HG03432 (cell line): ENCODE measurements around the gene FARSB.
A peak's percentile ranks its signal among the peaks of the same experiment; 100 is the strongest.

Experiments used
- ATAC-seq: cut with Tn5 transposase; IDR thresholded peaks from one replicate; pipeline ENCODE4 v1.9.1; 2021; ENCODE audit warnings: mild to moderate bottlenecking, moderate library complexity; ENCODE audit not compliant: unreplicated experiment

Gene FARSB

DNA sequence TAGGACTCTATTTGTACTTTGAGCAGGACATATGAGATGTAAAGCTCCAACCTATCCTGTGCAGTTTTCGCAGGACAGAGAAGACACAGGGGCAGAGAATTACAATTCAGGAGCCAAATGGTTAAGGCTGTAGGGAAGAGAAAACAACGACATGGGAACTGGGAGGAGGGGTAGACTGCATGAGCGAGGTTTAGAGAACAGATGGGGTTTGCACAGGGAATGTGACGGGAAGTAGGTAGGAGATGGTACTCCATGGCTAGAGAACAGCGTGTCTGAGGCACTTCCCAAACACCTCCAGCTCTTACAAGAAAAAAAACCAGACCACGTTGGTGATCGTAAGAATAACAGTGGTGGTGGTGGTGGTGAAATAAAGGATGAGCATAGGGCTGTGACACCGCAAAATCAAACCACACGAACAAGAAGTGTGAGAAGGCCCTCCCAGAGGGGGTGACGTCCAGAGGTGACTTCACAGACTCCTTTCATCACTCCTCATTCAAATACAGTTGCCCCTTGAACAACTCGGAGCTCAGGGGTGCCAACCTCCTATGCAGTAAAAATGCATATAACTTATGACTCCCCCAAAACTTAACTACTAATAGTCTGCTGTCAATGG is 92.7 kb downstream of the FARSB start:
- no peak for ATAC-seq

DNA sequence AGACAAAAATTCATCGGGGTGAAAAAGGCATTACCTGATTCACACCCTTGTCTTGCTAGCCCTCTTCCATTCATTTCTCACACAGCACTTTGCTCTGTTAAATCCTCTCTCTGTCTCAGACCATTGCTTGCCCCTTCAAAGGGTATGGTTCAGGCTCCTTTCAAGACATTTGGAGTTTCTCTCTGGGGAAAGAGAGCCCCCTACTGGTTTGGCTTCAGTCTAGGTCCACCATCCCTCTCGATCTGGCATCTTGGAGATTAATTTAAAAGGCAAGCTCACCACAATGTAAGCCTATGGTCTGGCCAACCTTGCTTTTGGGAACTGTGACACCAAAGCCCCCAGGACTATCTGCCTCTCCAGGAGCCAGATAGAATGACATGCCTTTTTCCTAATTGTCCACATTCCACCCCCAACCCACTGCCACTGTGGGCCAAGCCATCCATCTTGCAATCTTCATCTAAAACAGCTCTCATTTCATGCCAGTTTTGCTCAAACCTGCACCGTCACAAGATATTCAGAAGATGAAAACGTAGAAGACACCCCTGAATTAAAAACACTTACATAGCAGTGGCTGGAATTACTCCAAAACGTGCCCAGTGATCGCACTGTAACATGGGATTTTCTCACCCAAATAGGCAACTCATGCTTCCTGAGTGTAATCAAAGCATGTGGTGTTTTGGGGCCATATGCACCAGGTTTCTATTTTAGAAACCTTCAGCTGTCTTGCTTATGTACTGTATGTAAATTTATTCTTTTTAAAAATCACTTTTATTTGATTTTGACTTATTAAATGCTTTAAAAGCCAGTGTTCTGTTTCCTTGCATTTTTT is 93.9 kb downstream of the FARSB start:
- ATAC-seq, result peak; percentile 79

DNA sequence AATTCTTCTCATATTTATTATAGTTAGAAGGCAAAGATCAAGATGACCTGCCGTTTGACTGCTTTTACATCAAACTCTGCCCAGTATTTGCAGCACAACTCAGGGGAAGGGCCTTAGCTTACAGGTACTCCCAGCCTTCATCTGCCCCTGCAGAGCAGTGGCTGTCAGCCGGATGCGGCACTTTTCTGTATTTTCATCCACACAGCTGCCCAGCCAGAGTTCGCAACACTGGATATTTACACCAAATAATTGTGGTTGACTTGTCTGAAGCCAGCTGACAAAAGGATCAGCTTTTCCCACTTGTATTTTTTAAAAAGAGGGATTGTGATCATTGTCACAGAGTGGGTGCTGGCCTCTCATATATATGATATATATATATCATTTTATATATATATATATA is 94.7 kb downstream of the FARSB start:
- no peak for ATAC-seq

DNA sequence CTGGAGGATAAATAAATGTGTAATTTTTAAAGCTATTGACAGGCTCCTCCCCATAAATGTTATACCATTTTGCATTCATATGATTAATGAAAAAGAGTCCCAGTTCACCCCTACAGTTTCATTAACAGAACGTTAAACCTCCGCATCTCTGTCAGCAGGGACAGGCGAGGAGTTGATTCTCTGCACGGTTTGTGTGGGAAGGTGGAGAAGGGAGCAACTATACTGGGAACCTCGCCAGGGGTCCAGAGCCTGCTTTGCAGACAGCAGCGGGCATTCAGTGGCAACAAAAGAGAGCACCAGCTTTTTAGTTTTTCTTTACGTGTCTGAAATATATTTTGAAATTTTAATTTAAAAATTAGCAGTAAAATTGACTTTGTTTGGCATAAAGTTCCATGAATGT is 101.4 kb downstream of the FARSB start:
- ATAC-seq, result no peak

DNA sequence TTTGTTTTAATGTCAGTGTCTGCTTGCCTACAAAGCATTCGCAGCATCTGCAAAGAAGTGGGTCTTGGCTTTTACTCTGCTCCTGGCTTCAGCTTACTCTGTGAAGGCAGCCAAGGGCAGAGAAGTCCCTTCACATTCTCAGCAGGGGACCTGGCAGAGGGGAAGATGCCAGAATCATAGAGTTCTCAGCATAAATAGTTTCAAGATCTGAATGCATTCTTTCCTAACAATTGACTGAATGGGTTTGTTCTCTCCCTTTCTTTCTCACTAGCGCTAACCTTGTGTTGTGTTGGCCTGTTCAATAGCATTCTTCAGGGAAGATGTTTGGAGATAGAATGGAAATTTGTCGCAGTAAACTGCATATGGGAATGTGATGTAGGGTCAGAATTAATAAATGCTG is 106.9 kb downstream of the FARSB start:
- ATAC-seq, result no peak

DNA sequence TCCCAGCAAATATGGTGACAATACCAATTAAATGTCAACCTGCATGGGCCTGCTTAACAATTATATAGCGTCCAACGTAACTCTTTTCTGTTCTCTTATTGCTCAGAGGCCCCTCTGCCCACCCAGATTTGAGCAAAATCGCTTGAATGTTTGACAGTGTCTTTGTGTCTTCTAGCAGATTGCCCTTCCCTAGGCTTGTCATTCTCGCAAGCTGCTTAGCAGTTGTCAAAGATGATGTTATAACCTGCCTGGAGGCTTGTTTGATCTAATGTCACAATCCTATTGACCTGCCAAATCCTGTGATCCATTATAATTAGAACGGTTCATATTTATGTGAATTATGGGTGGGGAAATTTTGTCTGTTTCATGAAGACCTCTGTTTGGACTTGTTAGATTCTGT is 108.8 kb downstream of the FARSB start:
- ATAC-seq, result no peak

DNA sequence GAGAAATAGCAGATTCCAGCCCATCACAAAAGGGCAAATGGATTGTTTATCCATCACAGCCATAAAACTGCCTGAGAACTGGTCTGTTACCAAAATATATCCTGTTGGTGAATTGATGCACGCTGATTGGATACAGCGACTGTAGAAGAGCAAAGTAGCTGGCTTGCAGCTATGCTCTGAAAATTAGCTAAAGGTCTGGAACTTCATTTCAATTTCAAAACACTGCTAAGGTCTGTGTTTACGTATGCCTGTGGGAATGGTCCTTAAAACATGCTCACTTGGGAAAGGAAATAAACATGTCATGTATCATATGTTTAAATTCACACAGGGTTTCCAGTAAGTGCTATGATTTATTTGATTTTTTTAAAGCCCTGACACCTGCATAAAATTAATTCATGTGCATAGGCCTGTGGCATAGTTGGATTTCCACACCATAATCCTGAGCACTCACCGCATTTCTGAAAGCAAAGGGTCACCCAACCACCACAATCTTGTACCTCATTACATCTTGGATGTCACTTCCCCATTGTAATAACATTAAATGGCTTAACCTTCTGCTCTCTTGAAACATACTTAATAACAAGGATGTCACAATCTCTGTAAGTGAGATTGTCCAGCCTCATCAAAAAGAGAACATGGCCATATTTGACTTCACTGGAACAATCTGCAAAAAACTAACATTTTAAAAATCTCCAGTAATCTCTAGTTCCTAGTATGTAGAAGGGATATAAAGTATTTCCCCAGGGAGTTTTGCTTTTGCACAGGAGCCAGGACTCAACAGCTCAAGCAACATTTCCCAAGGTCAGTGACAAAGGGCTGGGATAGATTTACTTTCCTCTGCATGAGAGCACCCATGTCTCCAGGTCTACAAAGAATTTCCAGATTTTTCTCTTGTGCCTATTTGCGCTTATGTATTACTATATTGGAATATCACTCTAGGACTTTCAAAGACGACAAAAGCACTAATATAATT is 109.8 kb downstream of the FARSB start:
- no peak for ATAC-seq

DNA sequence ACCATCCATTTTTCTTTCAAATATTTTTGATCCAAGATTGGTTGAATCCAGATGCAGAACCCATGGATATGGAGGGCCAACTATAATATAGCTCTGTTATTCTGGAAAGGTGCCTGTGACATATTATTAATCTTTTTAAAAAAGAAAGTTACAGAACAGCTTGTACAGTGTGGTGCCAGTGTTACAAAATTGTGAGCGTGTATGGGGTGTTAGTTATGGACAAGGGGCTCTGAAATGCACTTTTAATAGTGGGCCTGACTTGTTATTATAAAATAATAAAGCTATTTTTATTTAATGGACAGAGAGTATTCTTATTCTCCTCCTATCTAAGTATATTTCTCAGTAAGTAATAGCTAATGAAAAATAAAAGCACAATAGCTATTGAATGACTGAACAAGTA is 111.2 kb downstream of the FARSB start:
- ATAC-seq, result no peak

DNA sequence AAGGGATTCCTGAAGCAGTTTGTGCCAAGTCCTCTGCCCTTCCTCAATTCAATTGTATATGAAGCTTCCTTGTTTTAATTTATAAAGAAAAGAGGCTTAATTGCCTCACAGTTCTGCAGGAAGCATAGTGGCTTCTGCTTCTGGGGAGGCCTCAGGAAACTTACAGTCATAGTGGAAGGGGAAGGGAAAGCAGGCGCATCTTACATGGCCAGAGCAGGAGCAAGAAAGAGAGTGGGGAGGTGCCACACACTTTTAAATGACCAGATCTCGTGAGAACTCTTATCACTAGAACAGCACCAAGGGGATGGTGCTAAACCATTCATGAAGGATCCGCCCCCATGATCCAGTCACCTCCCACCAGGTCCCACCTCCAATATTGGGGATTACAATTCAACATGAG is 117.4 kb downstream of the FARSB start:
- peak; percentile 74 for ATAC-seq

DNA sequence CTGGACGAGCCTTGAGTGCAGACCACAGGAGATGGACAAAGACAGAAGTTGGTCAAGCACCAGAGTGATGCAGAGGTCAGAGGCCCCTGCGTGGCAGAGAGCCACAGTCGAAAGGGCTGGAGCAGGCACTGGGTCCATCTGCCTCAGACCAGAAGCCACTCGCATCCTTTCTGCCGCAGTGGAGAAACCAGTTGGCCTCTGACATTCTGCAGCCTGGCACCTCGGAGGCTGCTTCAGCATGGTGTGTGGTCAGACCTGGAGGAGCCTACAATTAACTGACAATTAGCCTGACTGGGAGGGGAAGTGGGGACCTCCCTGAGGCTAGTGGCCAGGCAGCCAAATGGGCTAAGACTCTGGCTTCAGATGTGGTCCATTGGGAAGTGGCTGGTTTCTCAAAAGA is 120.4 kb downstream of the FARSB start:
- ATAC-seq, result no peak

DNA sequence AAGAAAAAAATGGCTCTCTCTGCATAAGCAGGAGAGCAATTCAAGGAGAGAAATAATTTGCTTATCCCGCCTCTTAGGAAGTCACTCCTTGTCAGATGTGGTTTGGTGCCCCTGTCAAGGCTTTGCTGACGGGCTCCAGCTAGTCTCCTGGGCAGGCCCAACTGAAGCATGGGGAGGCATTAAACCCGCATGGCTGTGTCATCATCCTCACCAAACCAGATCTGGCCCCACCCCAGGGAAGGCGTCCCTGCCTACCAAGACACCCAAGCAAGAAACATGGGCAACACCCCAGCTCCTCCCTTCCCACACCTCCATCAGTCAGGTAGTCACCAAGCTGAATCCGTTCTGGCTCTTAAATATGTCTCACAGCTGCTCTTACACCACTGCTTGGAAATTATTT is 123.6 kb downstream of the FARSB start:
- no peak for ATAC-seq

DNA sequence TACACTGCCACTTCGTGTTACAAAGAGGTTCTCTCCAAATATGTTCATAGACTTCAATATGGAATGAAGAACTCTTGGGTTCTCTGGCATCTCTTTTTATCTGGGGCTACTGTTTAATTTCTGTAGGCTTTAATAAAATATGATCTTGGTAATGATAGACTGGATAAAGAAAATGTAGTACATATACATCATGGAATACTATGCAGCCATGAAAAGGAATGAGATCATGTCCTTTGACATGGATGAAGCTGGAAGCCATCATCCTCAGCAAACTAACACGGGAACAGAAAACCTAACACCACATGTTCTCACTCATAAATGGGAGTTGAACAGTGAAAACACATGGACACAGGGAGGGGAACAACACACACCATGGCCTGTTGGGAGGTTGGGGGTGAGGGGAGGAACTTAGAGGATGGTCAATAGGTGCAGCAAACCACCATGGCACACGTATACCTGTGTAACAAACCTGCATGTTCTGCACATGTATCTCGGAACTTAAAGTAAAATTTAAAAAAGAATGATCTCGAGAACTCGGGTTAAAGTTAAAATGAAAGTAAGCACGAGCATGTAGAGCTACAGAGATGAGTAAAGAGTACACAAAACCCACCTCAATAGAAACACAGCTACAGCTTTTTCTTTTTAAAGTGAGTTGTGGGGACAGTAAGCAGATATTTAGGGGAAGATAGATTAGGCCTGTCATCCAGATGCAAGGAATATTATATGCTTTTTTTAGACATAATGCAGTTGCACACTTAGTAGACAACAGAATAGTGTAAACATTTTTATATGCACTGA is 129.2 kb downstream of the FARSB start:
- ATAC-seq, result no peak

DNA sequence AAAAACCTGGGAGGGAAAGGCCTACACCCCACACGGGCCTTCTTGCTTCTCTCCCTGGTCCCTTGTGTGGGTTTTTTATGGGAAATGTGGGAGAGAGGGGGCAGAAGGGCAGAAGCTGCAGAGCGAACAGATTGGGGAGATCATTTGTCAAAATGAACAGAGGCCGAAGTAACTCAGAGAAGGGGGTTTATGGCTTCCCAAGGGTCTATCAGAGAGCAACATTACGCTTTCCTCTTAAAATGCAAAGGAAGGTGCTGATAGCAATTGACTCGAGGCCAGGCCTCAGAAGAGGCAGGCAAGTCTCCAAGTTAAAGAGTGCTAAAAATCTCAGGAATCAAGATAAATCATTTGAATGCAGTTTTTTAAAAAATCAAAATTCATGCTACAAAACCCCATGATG is 130.1 kb downstream of the FARSB start:
- no peak for ATAC-seq

DNA sequence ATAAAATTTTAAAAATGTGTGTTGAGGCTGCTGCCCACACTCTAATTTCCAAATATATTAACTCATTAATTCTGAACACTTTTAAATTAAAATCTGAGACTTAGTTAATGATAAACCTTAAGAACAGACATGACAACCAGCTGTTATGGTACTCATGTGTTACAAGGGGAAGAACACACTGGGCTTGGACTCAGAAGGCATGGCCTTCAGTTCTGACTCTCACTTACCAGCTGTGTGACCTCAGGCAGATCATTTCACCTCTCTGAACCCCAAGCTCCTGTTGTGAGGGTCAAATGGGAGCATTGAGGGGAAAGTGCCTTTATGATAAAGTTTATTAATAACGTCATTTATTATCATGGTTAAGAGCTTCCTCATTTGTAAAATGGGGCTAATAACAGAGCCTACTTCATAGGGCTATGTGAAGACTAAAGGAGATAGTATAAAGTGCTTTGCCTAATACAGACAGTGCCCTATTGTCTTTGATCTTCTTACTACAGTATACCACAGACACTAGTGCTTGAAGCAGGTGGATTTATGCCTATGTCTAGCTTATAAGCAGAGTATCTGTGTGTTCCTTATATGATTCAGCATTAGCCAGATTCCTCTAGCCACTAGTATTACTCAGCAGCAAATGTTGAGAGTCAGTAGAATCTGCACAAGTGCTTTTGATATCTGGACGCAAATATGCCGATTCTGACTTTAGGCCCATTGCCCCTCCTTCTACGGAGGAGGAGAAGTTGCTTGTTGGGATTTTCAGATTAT is 131.9 kb downstream of the FARSB start:
- ATAC-seq, result peak; percentile 40

DNA sequence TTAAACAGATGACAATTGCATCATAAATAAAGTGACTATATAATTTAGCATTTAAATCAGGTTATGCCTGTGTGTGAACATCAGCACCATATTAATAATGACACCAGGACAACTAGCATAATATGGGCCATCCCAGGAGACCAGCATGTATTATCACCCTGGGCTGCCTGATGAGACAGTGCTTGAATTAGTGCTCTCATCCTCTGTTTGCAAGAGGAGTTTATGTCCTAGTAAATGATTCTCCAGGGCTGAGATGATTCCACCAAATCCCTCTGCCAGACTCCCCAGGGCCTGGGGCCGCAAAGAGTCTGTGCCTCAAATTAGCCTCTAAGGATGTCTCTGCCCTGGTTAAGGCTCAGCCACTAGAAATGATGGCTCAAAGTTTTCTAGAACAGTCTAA is 133.8 kb downstream of the FARSB start:
- ATAC-seq, result no peak

DNA sequence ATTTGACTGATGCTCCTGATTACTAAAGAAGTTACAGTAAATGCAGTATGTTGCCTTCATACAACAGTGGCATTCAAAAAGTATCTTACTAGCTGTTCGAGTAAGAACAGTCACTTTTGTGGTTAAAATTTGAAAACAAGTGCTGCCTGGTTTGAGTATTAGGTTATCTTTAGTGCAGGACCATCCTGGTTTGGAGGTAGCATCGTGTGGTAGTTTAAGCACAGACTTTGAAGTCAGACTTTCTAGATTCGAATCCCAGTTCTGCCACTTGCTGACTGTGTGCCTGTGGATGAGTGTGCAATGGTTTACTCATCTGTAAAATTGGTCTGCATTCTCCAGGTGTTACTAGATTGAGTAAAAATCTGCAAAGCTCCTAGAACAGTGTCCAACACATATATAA is 134.8 kb downstream of the FARSB start:
- ATAC-seq, result peak; percentile 73
